Kidney (tissue), 14 donors: Measurements from ENCODE around the gene JAZF1. TPM values are rescaled to one million over a fixed set of nuclear protein-coding genes. Genes with fewer than 3 reads are reported as not detected.

ENCODE experiments used
- DNase-seq, 5 donors: peaks; one replicate each; pipeline ENCODE4 v3.0.0-alpha.2; 2013 to 2020
- FAIRE-seq: peaks from 2 replicates; lab custom pipeline; 2012; peaks lifted over from hg19 to GRCh38; lab: Jason Lieb, UNC
- H3K27ac ChIP-seq, 2 donors: one replicate each; pipeline ENCODE4 v1.7.0; 2013; ENCODE audit warnings: low read depth in 2 of 2, low read length in 2 of 2, inconsistent platforms in 1 of 2
- H3K27me3 ChIP-seq: one replicate; pipeline ENCODE4 v1.7.1; 2013; ENCODE audit warnings: low read length, inconsistent platforms; ENCODE audit not compliant: control insufficient read depth, insufficient read depth
- H3K36me3 ChIP-seq, 3 donors: one replicate each; pipeline versions ENCODE4 v1.7.0 to v1.7.1; 2013; ENCODE audit warnings: low read length in 3 of 3, control low read depth in 1 of 3, inconsistent platforms in 1 of 3; ENCODE audit not compliant: insufficient read depth in 3 of 3, control insufficient read depth in 2 of 3
- H3K4me1 ChIP-seq, 3 donors: one replicate each; pipeline versions ENCODE4 v1.7.0 to v1.7.1; 2013; ENCODE audit warnings: low read length in 3 of 3, inconsistent platforms in 1 of 3, low read depth in 1 of 3; ENCODE audit not compliant: control insufficient read depth in 2 of 3, insufficient read depth in 2 of 3
- H3K4me3 ChIP-seq, 3 donors: one replicate each; pipeline versions ENCODE4 v1.7.0 to v1.8.1; 2013; ENCODE audit warnings: low read length in 3 of 3, control low read depth in 1 of 3, inconsistent platforms in 1 of 3
- H3K9ac ChIP-seq, 3 donors: one replicate each; pipeline versions ENCODE4 v1.7.0 to v1.7.1; 2013; ENCODE audit warnings: low read length in 3 of 3, control low read depth in 1 of 3, inconsistent platforms in 1 of 3
- H3K9me3 ChIP-seq, 3 donors: one replicate each; pipeline versions ENCODE4 v1.7.0 to v1.7.1; 2013; ENCODE audit warnings: low read length in 3 of 3, control low read depth in 1 of 3, inconsistent platforms in 1 of 3; ENCODE audit not compliant: control insufficient read depth in 2 of 3, insufficient read depth in 1 of 3
- CTCF ChIP-seq: IDR thresholded peaks from 3 replicates; pipeline ENCODE4 v1.5.1; 2012; ENCODE audit warnings: mild to moderate bottlenecking, moderate library complexity, borderline replicate concordance; ENCODE audit not compliant: insufficient read depth; ENCODE audit errors: extremely low read depth
- intact Hi-C: fragments of 100-400 bp; cut with DNase I; formaldehyde crosslinking; loops from one replicate; pipeline ENCODE4 v1.11.1; 2022
- polyA plus RNA-seq: library from polyadenylated mRNA; stranded (reverse); fragments of 350-450 nt; fragmentation: Illumina TruSeq; extraction: RNeasy Lipid Tissue Mini Kit (QIAGEN cat#74804); gene quantifications from one replicate; pipeline ENCODE4 v1.2.3, GENCODE V29; 2014; ENCODE audit warnings: low read depth, low replicate concordance; ENCODE audit not compliant: insufficient read depth
- total RNA-seq: library from RNA; stranded (reverse); fragmentation: NEBNext Ultra II Directional; extraction: Animal tissue kit (Norgen Biotek cat#: 25700); gene quantifications from one replicate; pipeline ENCODE4 v1.2.1, GENCODE V29; 2021
- donor health status: control.
- donor health status: control.
- donor health status: control.
- donor health status: control.
- donor health status: control.
- donor health status: DM: yes; HTN: yes; CAD: no.
- donor health status: Normal renal cell carcinoma (clear cell type).

Gene JAZF1
- total and polyA plus RNA-seq, 2 donors from 2014 or later = 5.7 to 13.1 TPM

GRCh38 chr7:28174901-28175661, 5.5 kb downstream of the JAZF1 start:
- intact Hi-C loops = no loop called here
- Histone ChIP-seq H3K4me3 (no peak overlapping the region), H3K9me3 (no peaks in the 10 kb centered on the region), H3K27me3 (no peaks in the 10 kb centered on the region), H3K27ac (no peak overlapping the region), H3K9ac (no peak overlapping the region), H3K4me1 (peaks cover 0 to 5% (median 0%) of the 10 kb centered on the region in 3 donors), H3K36me3 (no peaks in the 10 kb centered on the region)
- DNase-seq = no peak
- TF ChIP-seq CTCF = no peak
- no peak for FAIRE-seq

- Histone ChIP-seq H3K27ac (no peak overlapping the region), H3K9ac (no peak overlapping the region), H3K36me3 (no peaks in the 10 kb centered on the region), H3K9me3 (no peaks in the 10 kb centered on the region), H3K4me1 (peaks cover 0 to 5% (median 0%) of the 10 kb centered on the region in 3 donors), H3K4me3 (no peak overlapping the region), H3K27me3 (no peaks in the 10 kb centered on the region)
- no peak for FAIRE-seq
- TF ChIP-seq CTCF = no peak
- no peak for DNase-seq
- intact Hi-C loops = no loop called here
Observed at GRCh38 chr7:28174442-28174841, 6.2 kb downstream of the JAZF1 start.

GRCh38 chr7:28173531-28173930, 7.1 kb downstream of the JAZF1 start:
- FAIRE-seq = no peak
- no peak for DNase-seq
- H3K9ac ChIP-seq = no peak overlapping the region
- no peaks in the 10 kb centered on the region for H3K9me3 ChIP-seq
- no peak overlapping the region for H3K4me3 ChIP-seq
- TF ChIP-seq CTCF = no peak
- H3K4me1 ChIP-seq = no peaks in the 10 kb centered on the region
- intact Hi-C loops = no loop called here
- no peaks in the 10 kb centered on the region for H3K27me3 ChIP-seq
- no peaks in the 10 kb centered on the region for H3K36me3 ChIP-seq
- H3K27ac ChIP-seq = no peak overlapping the region
